GM12878 (cell line): ENCODE results near the gene MARS1. TPM values are rescaled to one million over a fixed set of nuclear protein-coding genes. Genes with fewer than 3 reads are reported as not detected.

Experiments used
- ASH2L ChIP-seq: fragments of 300-600, 200-600 bp; sonication (generic); IDR thresholded peaks from 2 replicates; pipeline ENCODE4 v1.6.1; 2017; ENCODE audit warnings: low read depth, mild to moderate bottlenecking, borderline replicate concordance
- BHLHE40 ChIP-seq, 2 experiments: fragments of 450-650 bp in 1 of 2; IDR thresholded peaks; 2 replicates each; pipeline ENCODE4 v1.6.1; 2011 to 2017; ENCODE audit warnings: low read depth in 2 of 2, borderline replicate concordance in 1 of 2, improper control_type of control experiment in 1 of 2, low read length in 1 of 2, mild to moderate bottlenecking in 1 of 2
- CHD2 ChIP-seq: IDR thresholded peaks from 2 replicates; pipeline ENCODE4 v1.6.1; 2011; ENCODE audit warnings: low read depth, low read length, improper control_type of control experiment, borderline replicate concordance
- ELK1 ChIP-seq: IDR thresholded peaks from 2 replicates; pipeline ENCODE4 v1.6.1; 2012; ENCODE audit warnings: low read depth, low read length, improper control_type of control experiment
- ETV6 ChIP-seq, 2 experiments: fragments of 450-650 bp in 1 of 2; IDR thresholded peaks in 1 of 2; conservative IDR thresholded peaks in 1 of 2; 2 replicates each; pipeline ENCODE4 v1.6.1; 2014; ENCODE audit warnings: antibody characterized with exemption in 1 of 2, borderline replicate concordance in 1 of 2, low read depth in 1 of 2, mild to moderate bottlenecking in 1 of 2, moderate library complexity in 1 of 2
- HDAC6 ChIP-seq: fragments of 200-600 bp; sonication (generic); IDR thresholded peaks from one replicate; pipeline ENCODE4 v1.8.0; 2017; ENCODE audit warnings: antibody characterized with exemption; ENCODE audit not compliant: unreplicated experiment
- IRF4 ChIP-seq: IDR thresholded peaks from 2 replicates; pipeline ENCODE4 v1.6.1; 2011; ENCODE audit warnings: low read depth, low read length
- MAX ChIP-seq: IDR thresholded peaks from 2 replicates; pipeline ENCODE4 v1.6.1; 2012; ENCODE audit warnings: low read depth, low read length, improper control_type of control experiment
- MYC ChIP-seq: IDR thresholded peaks from 2 replicates; pipeline ENCODE4 v1.6.1; 2011; ENCODE audit warnings: mild to moderate bottlenecking, low read length, moderate library complexity, inconsistent platforms; ENCODE audit not compliant: insufficient read depth, insufficient replicate concordance, insufficient read length, severe bottlenecking
- RELB ChIP-seq: fragments of 450-650 bp; IDR thresholded peaks from 2 replicates; pipeline ENCODE4 v1.6.1; 2017; ENCODE audit warnings: low read depth, mild to moderate bottlenecking, moderate library complexity
- SIN3A ChIP-seq: IDR thresholded peaks from 2 replicates; pipeline ENCODE4 v1.6.1; 2012; ENCODE audit warnings: low read depth, low read length, improper control_type of control experiment
- SKIL ChIP-seq: fragments of 450-650 bp; IDR thresholded peaks from 2 replicates; pipeline ENCODE4 v1.6.1; 2017; ENCODE audit warnings: mild to moderate bottlenecking, low read depth, inconsistent platforms; ENCODE audit not compliant: poor library complexity, severe bottlenecking
- STAT1 ChIP-seq: fragments of 450-650 bp; conservative IDR thresholded peaks from 2 replicates; pipeline ENCODE4 v1.6.1; 2014; ENCODE audit warnings: antibody characterized with exemption, mild to moderate bottlenecking
- TBL1XR1 ChIP-seq: IDR thresholded peaks from 2 replicates; pipeline ENCODE4 v1.6.1; 2012; ENCODE audit warnings: low read depth, low read length, improper control_type of control experiment
- ZBED1 ChIP-seq: IDR thresholded peaks from 2 replicates; pipeline ENCODE4 v1.6.1; 2016; ENCODE audit warnings: borderline replicate concordance
- ZBTB40 ChIP-seq: fragments of 450-650 bp; IDR thresholded peaks from 2 replicates; pipeline ENCODE4 v1.6.1; 2016; ENCODE audit warnings: mild to moderate bottlenecking, moderate library complexity, borderline replicate concordance
- ZNF24 ChIP-seq: fragments of 450-650 bp; IDR thresholded peaks from 2 replicates; pipeline ENCODE4 v1.6.1; 2017; ENCODE audit warnings: antibody characterized with exemption, mild to moderate bottlenecking
- polyA plus RNA-seq, 11 experiments: library from polyadenylated mRNA; depleted of rRNA in 4 of 11; unstranded in 6 of 11; stranded (reverse) in 5 of 11; fragments of >200 nt; fragmentation: Nextera tagmentation in 4 of 11; fragmentation: Illumina TruSeq in 1 of 11; extraction: Ambion mirVana in 4 of 11; extraction: Trizol in 1 of 11; gene quantifications; 1 replicate in 1 of 11; 2 replicates in 10 of 11; pipeline versions ENCODE4 v1.2.1 to v1.2.3, GENCODE V29; 2011 to 2016; ENCODE audit warnings: inconsistent platforms in 2 of 11, missing spikeins in 2 of 11, low read depth in 1 of 11
- total RNA-seq, 4 experiments: library from RNA; depleted of rRNA in 3 of 4; stranded (reverse); fragments of >200 nt in 3 of 4; fragmentation: Illumina TruSeq in 1 of 4; extraction: Trizol in 1 of 4; gene quantifications; 2 replicates each; pipeline versions ENCODE4 v1.2.1 to v1.2.3, GENCODE V29; 2013 to 2021

Gene MARS1
- total and polyA plus RNA-seq, 10 of the 15 experiments (the other 5 are each of a cell fraction or from before 2014, with no cell fraction given), result 72.3 to 270 (median 153) TPM

- TF ChIP-seq SIN3A (peak; percentile 81), ELK1 (peak; percentile 34; the same call in 1 of the 2 replicates), MAX (no peak; the same call in none of the 2 replicates), CHD2 (peak; percentile 81), ZBTB40 (no peak), ZBED1 (peak; percentile 65; the same call in 1 of the 2 replicates), TBL1XR1 (0 out of 2 replicates have a peak, but pooled peaks have one; percentile 54), ZNF24 (no peak), RELB (peak; percentile 35), BHLHE40 (IDR thresholded peaks at IDR 0.05; ENCODE audit: borderline replicate concordance in 1 of 2, low read depth in 2 of 2, low read length in 1 of 2) (peak; percentile 64 to 85; a peak in 3 of 4 replicates), HDAC6 (peak; percentile 86), IRF4 (0 out of 2 replicates have a peak, but pooled peaks have one; percentile 25), ETV6 (conservative IDR thresholded peaks at IDR 0.05 in 1 of 2, IDR thresholded peaks at IDR 0.05 in 1 of 2; ENCODE audit: borderline replicate concordance in 1 of 2, low read depth in 1 of 2) (no peak), STAT1 (peak; percentile 49; the same call in 1 of the 2 replicates), MYC (no peak), SKIL (peak; percentile 65), ASH2L (no peak)
Measured at GRCh38 chr12:57520053-57520818, 32.4 kb downstream of the MARS1 start, which contains the start of gene DDIT3 (continued).
